ENCODE measurements around the gene TMOD1. TPM values are rescaled to one million over a fixed set of nuclear protein-coding genes. Genes with fewer than 3 reads are reported as not detected.

Gene TMOD1
- total RNA-seq, 2 donors from 2014 or later, result 3.8 to 5.4 TPM

- ATAC-seq (replicated peaks in 1 of 2) (no peak), DNase-seq (no peak)
- no peaks in the 10 kb centered on the region for H3K9me3 Mint-ChIP-seq
- no peak overlapping the region for H3K4me3 Mint-ChIP-seq
- peaks cover 31% of the 10 kb centered on the region for H3K27me3 Mint-ChIP-seq (ENCODE audit: low read depth)
- H3K27ac Mint-ChIP-seq, result no peak overlapping the region
- no peaks in the 10 kb centered on the region for H3K36me3 Mint-ChIP-seq (ENCODE audit: insufficient read depth in 2 of 2)
- H3K4me1 Mint-ChIP-seq (ENCODE audit: low read depth), result no peaks in the 10 kb centered on the region
Measured at GRCh38 chr9:97548819-97549540, 47.5 kb downstream of the TMOD1 start.

DNA sequence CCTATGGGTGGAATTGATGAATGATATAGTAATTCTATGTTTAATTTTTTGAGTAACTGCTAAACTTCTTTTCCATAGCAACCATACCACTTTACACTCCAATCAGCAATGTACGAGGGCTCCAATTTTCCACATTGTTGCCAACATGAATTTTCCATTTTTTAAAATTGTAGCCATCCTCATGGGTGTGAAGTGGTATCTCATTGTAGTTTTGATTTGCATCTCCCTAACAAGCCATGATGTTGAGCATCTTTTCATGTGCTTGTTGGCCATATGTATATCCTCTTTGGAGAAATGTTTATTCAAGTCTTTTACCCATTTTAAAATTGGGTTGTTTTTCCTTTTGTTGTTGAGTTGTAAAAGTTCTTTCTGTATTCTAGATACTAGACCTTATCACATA is 48.9 kb downstream of the TMOD1 start:
- ATAC-seq (replicated peaks in 1 of 2), result no peak
- Mint-ChIP-seq H3K9me3 (no peaks in the 10 kb centered on the region), H3K27me3 (ENCODE audit: low read depth) (peaks cover 33% of the 10 kb centered on the region), H3K36me3 (ENCODE audit: insufficient read depth in 2 of 2) (no peaks in the 10 kb centered on the region), H3K4me3 (no peak overlapping the region), H3K27ac (no peak overlapping the region), H3K4me1 (ENCODE audit: low read depth) (no peaks in the 10 kb centered on the region)
- DNase-seq, result no peak

- Mint-ChIP-seq H3K4me1 (ENCODE audit: low read depth) (no peaks in the 10 kb centered on the region), H3K27me3 (ENCODE audit: low read depth) (peaks cover 42% of the 10 kb centered on the region), H3K4me3 (no peak overlapping the region), H3K9me3 (no peaks in the 10 kb centered on the region), H3K36me3 (ENCODE audit: insufficient read depth in 2 of 2) (no peaks in the 10 kb centered on the region), H3K27ac (no peak overlapping the region)
- ATAC-seq (replicated peaks in 1 of 2) (no peak), DNase-seq (no peak)
Measured at GRCh38 chr9:97551308-97551707, 49.8 kb downstream of the TMOD1 start.

DNA sequence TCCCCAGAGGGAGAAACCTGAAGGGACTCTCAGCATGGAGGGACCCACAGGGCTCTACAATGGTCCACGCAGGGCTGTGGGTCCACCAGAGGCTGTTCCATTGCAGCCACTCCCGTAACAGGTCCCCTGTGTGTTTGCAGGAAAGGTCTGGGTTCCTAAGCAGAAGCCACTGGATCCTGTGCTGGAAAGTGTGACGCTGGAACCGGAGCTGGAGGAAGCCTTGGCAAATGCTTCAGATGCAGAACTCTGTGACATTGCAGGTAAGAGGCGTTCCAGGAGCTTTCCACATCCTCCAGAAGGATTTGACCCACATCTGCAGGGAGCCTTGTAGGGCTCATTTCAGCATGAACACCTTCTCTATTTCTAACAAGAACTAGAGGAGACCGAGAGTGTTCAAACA is 51.7 kb downstream of the TMOD1 start:
- Mint-ChIP-seq H3K9me3 (no peaks in the 10 kb centered on the region), H3K4me3 (no peak overlapping the region), H3K27me3 (ENCODE audit: low read depth) (peaks cover 49% of the 10 kb centered on the region), H3K36me3 (ENCODE audit: insufficient read depth in 2 of 2) (no peaks in the 10 kb centered on the region), H3K4me1 (ENCODE audit: low read depth) (no peaks in the 10 kb centered on the region), H3K27ac (no peak overlapping the region)
- DNase-seq (no peak), ATAC-seq (replicated peaks in 1 of 2) (no peak)

DNA sequence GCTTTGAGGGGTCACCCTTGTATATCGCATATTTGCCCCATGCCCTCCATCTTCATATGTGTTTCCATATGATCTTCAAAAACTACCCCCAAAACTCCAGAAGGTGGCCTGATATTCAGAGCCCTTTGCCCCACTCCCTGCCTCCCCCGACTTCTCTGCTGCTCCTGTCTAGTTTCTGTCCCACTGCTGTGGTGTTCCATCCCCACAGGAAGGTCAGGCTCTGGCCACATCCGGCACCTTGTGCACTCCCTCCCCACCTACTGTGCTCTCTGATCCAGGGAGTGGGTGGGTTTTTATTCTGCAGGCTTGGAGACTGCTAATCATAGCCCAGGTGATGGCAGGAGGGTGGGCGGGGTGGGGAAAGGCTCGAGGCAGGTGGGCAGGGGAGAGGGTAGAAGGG is 52.4 kb downstream of the TMOD1 start:
- ATAC-seq (replicated peaks in 1 of 2) (no peak), DNase-seq (no peak)
- Mint-ChIP-seq H3K36me3 (ENCODE audit: insufficient read depth in 2 of 2) (no peaks in the 10 kb centered on the region), H3K27me3 (ENCODE audit: low read depth) (peaks cover 50% of the 10 kb centered on the region), H3K27ac (no peak overlapping the region), H3K4me3 (no peak overlapping the region), H3K4me1 (ENCODE audit: low read depth) (peaks cover 3% of the 10 kb centered on the region), H3K9me3 (no peaks in the 10 kb centered on the region)

DNA sequence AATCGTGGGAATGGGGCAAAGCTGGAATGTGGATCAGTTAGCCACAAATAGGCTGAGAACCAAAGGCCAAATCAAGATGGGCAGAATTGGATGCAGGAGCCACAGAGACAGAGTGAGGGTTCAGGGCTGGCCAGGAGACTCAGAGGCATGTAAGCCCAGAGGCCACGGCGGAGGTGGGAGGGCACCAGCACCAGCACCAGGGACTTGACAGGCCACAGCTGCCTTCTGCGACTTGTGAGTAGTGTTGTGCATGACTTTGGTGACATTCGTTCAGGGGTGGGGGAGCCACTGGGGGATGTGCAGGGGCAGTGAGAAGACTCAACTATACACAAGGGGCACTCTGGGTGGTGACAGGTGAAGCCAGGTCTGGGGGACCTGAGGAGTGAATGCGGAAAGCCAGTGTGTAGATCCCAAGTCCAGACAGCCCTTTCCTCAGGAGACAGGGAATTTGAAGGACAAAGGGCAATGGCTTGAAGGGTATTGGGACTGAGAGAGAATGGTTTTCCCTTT is 53.2 kb downstream of the TMOD1 start:
- peaks cover 9% of the 10 kb centered on the region for H3K4me1 Mint-ChIP-seq (ENCODE audit: low read depth)
- DNase-seq (no peak), ATAC-seq (replicated peaks in 1 of 2) (no peak)
- no peak overlapping the region for H3K4me3 Mint-ChIP-seq
- no peaks in the 10 kb centered on the region for H3K36me3 Mint-ChIP-seq (ENCODE audit: insufficient read depth in 2 of 2)
- no peaks in the 10 kb centered on the region for H3K9me3 Mint-ChIP-seq
- H3K27me3 Mint-ChIP-seq (ENCODE audit: low read depth), result peaks cover 51% of the 10 kb centered on the region
- no peak overlapping the region for H3K27ac Mint-ChIP-seq

DNA sequence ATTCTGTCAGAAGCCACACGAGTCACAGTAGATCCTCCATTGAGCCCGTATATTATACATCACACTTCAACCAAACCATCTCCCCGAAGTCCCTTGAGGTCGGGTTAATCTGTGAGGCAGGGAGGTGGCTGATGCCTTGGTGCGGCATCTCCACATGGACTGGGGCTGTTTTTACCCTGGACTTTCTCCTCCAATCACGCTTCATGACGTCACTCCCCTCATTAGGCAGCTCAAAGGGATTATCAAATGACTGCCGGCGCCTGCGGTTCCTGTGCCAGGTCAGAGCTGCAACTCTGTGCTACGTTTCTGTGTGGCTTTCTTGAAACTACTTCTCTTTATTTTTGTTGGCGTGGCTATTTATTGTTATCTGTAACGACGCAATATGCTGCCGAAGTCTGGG is 53.7 kb downstream of the TMOD1 start:
- Mint-ChIP-seq H3K9me3 (no peaks in the 10 kb centered on the region), H3K27me3 (ENCODE audit: low read depth) (peaks cover 51% of the 10 kb centered on the region), H3K36me3 (ENCODE audit: insufficient read depth in 2 of 2) (no peaks in the 10 kb centered on the region), H3K4me1 (ENCODE audit: low read depth) (peaks cover 9% of the 10 kb centered on the region), H3K4me3 (no peak overlapping the region), H3K27ac (no peak overlapping the region)
- ATAC-seq (replicated peaks in 1 of 2) (no peak), DNase-seq (no peak)

DNA sequence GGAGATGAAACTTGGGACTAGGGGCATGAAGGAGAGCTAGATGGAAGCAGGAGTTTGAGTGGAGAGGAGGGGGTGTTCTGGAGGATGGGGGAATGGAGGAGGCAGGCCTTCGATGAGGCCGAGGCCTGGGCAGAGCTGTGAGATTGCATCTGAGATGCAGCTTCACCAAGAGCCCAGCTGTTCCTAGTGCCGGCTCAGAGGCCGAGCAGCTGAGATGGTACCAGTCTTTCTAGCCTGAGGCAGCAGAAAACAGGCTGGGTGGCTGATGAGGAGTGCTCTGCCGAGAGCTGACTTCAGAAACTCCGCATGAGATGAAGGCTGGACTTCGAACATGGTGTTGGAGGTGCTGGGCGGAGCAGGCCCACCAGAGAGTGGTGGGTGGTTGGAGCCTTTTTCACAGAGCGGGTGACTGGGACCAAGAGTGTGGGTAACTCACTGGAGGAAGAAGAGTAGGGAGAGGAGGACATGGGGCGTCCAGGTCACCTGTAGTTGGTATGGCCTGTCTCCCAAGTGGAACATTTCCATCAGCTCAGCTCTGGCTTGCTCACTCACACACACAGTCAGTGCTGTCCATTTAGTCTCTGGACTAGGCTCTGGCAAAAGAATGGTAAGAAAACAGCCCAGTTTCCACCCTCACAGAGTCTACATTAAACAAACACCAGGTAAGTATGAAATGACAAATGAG is 54.7 kb downstream of the TMOD1 start:
- Mint-ChIP-seq H3K36me3 (ENCODE audit: insufficient read depth in 2 of 2) (no peaks in the 10 kb centered on the region), H3K9me3 (no peaks in the 10 kb centered on the region), H3K27ac (no peak overlapping the region), H3K4me3 (no peak overlapping the region), H3K27me3 (ENCODE audit: low read depth) (peaks cover 55% of the 10 kb centered on the region), H3K4me1 (ENCODE audit: low read depth) (peaks cover 9% of the 10 kb centered on the region)
- no peak for ATAC-seq (replicated peaks in 1 of 2)
- no peak for DNase-seq

DNA sequence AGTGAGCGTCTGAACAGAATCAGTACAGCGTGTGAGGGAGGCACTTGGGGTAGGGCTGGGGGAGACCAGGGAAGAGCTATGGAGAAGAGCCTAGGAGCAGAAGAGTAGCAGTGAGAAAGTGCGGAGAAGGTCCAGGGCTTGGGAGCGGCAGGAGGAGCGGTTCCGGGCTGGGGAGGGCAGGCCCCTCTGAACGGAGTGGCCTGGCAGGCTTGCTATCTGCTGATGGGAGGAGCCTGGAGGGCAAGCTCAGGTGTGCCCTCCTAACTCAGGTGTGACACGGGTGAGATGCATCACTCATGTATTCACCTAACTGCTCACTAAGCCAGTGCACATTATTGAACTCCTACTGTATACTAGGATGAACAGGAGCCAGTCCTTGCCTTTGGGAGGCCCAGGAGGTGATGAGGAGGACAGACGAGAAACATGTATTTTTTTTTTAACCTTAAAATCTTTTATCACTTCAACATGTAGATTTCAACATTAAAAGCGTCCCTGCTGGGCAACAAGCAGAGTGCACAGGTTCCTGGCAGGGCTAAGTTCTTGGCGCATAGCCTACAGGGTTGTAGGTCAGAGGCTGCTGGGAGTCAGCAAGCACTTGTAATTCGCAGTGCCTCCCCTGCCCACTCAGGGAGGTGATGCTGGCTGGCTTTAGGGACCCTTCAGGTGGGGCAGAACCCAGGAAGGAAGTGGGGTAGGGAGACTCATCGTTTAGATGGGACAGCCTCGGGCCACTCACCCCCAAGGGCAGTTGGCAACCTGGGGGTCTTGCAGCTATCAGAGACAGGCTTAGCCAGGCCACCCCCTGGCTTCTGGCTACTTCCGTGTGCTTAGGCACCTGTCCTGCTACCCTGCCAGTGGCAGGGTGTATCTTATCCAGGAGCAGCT is 55.5 kb downstream of the TMOD1 start:
- Mint-ChIP-seq H3K36me3 (ENCODE audit: insufficient read depth in 2 of 2) (no peaks in the 10 kb centered on the region), H3K4me3 (no peak overlapping the region), H3K9me3 (no peaks in the 10 kb centered on the region), H3K27me3 (ENCODE audit: low read depth) (peaks cover 62% of the 10 kb centered on the region), H3K27ac (no peak overlapping the region), H3K4me1 (ENCODE audit: low read depth) (peaks cover 9% of the 10 kb centered on the region)
- no peak for DNase-seq
- ATAC-seq (replicated peaks in 1 of 2), result no peak

DNA sequence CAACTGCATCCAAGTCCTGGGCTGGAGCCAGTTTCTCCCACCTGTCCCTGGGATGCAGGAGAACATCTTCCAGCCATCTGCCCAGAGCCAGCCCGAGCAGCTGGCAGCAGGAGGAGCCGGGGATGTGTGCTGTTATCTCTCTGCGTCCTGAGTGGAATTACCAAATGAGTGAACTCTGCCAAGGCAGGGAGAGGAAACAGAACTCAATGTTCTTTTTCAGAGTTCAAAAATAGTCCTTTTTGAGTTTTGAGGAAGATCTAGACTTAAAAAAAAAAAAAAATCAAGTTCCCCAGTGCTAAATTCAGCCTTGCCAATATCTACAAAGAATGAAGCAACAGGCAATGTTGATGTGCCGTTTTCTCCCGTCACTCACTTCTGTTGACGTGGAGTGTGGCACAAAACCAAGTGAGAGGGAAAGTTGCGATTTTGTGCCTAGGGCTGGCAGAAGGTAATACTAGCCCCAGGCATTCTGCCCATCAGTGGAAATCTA is 56.2 kb downstream of the TMOD1 start:
- ATAC-seq (replicated peaks in 1 of 2) (no peak), DNase-seq (no peak)
- H3K4me1 Mint-ChIP-seq (ENCODE audit: low read depth), result peaks cover 9% of the 10 kb centered on the region
- H3K27me3 Mint-ChIP-seq (ENCODE audit: low read depth), result peaks cover 60% of the 10 kb centered on the region
- H3K9me3 Mint-ChIP-seq, result no peaks in the 10 kb centered on the region
- H3K27ac Mint-ChIP-seq, result no peak overlapping the region
- no peaks in the 10 kb centered on the region for H3K36me3 Mint-ChIP-seq (ENCODE audit: insufficient read depth in 2 of 2)
- no peak overlapping the region for H3K4me3 Mint-ChIP-seq

GRCh38 chr9:97558701-97559101 is 57.2 kb downstream of the TMOD1 start:
- DNase-seq, result no peak
- H3K9me3 Mint-ChIP-seq, result no peaks in the 10 kb centered on the region
- H3K27me3 Mint-ChIP-seq (ENCODE audit: low read depth), result peaks cover 60% of the 10 kb centered on the region
- no peaks in the 10 kb centered on the region for H3K36me3 Mint-ChIP-seq (ENCODE audit: insufficient read depth in 2 of 2)
- peak overlapping the region; percentile 8 for H3K27ac Mint-ChIP-seq
- peak overlapping the region; percentile 54 to 78 for H3K4me3 Mint-ChIP-seq
- peak; percentile 34 to 38 for ATAC-seq (replicated peaks in 1 of 2)
- peaks cover 9% of the 10 kb centered on the region for H3K4me1 Mint-ChIP-seq (ENCODE audit: low read depth)

DNA sequence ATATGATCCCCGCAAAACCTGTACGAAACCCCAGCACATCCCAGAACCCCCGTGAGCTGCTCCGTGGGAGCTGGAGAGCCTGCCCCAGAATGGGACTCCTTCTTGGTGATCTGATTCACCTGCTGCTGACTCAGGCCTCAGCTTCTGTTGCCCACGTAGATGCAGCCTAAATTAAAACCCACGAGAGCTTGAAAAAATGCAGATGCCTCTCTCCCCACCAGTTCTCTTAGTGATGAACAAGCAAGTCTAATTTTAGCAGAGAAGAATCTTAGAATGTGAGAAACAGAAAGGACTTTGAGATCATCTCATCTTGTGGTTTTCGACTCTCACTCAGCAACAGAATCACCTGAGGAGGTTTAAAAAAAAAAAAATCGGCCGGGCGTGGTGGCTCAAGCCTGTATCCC is 57.6 kb downstream of the TMOD1 start:
- peaks cover 60% of the 10 kb centered on the region for H3K27me3 Mint-ChIP-seq (ENCODE audit: low read depth)
- no peaks in the 10 kb centered on the region for H3K36me3 Mint-ChIP-seq (ENCODE audit: insufficient read depth in 2 of 2)
- H3K4me3 Mint-ChIP-seq, result peak overlapping the region; percentile 54 to 78
- DNase-seq (peak; percentile 20 to 25), ATAC-seq (replicated peaks in 1 of 2) (peak; percentile 87 to 90)
- no peaks in the 10 kb centered on the region for H3K9me3 Mint-ChIP-seq
- peak overlapping the region; percentile 8 for H3K27ac Mint-ChIP-seq
- H3K4me1 Mint-ChIP-seq (ENCODE audit: low read depth), result peaks cover 9% of the 10 kb centered on the region

DNA sequence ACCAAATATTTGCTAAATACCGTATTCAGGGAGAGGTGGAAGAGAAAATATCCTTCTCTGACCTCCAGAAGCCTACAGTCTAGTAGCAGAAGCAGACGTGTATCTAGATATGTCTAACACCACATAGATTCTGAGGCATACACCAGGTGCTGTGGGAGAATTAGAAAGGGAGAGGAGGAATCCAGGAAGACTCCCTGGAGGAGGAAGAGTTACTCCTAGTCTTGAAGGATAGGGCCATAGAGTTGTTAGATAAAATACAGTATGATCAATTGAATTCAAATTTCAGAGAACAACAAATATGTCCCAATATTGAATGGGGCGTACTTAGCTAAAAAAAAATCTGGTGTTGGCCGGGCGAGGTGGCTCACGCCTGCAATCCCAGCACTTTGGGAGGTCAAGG is 58.7 kb downstream of the TMOD1 start:
- peaks cover 59% of the 10 kb centered on the region for H3K27me3 Mint-ChIP-seq (ENCODE audit: low read depth)
- no peak overlapping the region for H3K27ac Mint-ChIP-seq
- H3K4me1 Mint-ChIP-seq (ENCODE audit: low read depth), result peaks cover 9% of the 10 kb centered on the region
- no peak for ATAC-seq (replicated peaks in 1 of 2)
- H3K4me3 Mint-ChIP-seq, result no peak overlapping the region
- H3K9me3 Mint-ChIP-seq, result no peaks in the 10 kb centered on the region
- no peaks in the 10 kb centered on the region for H3K36me3 Mint-ChIP-seq (ENCODE audit: insufficient read depth in 2 of 2)
- no peak for DNase-seq

All from activated T-cell treated with anti-CD3 and anti-CD28 coated beads, Interleukin-2, amount 50 U/mL, for 72 hours (primary cell).